22Rv1 (cell line): Measurements from ENCODE around the gene SORBS1.

Source experiments
- ZFX ChIP-seq: fragments of 450-650 bp; IDR thresholded peaks from 2 replicates; pipeline ENCODE4 v1.6.1; 2017; ENCODE audit warnings: antibody characterized with exemption, borderline replicate concordance
- TF ChIP-seq, protein P1 (sequence below): fragments of 450-650 bp; IDR thresholded peaks from 2 replicates; pipeline ENCODE4 v1.5.1; 2017; ENCODE audit warnings: mild to moderate bottlenecking

DNA sequence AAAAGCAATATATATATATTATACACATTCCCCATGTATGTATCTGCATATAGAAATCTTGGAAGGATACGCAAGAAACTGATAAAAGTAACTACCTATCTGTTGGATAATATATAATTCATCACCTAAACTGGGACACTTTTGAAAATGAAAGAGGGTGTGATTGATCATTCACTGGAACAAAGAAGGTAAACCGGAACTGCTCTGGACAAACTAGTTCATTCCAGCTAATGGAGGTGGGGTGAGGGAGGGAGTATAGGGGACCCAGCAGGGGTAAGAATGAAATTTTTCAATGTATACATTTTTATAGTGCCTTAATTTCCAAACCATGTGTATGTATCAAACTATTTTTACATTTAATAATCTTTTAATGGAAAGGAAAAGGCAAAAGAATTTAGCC is 25.6 kb downstream of the SORBS1 start:
- TF ChIP-seq, protein P1, sequence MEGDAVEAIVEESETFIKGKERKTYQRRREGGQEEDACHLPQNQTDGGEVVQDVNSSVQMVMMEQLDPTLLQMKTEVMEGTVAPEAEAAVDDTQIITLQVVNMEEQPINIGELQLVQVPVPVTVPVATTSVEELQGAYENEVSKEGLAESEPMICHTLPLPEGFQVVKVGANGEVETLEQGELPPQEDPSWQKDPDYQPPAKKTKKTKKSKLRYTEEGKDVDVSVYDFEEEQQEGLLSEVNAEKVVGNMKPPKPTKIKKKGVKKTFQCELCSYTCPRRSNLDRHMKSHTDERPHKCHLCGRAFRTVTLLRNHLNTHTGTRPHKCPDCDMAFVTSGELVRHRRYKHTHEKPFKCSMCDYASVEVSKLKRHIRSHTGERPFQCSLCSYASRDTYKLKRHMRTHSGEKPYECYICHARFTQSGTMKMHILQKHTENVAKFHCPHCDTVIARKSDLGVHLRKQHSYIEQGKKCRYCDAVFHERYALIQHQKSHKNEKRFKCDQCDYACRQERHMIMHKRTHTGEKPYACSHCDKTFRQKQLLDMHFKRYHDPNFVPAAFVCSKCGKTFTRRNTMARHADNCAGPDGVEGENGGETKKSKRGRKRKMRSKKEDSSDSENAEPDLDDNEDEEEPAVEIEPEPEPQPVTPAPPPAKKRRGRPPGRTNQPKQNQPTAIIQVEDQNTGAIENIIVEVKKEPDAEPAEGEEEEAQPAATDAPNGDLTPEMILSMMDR: no peak
- TF ChIP-seq ZFX: no peak
